ENCODE measurements around the gene B3GAT3. TPM values are rescaled to one million over a fixed set of nuclear protein-coding genes. Genes with fewer than 3 reads are reported as not detected.
A peak's percentile ranks its signal among the peaks of the same experiment; 100 is the strongest.

The B3GAT3 gene
- polyA plus RNA-seq, 4 donors = 16.3 to 39.3 (median 30.1) TPM

DNA sequence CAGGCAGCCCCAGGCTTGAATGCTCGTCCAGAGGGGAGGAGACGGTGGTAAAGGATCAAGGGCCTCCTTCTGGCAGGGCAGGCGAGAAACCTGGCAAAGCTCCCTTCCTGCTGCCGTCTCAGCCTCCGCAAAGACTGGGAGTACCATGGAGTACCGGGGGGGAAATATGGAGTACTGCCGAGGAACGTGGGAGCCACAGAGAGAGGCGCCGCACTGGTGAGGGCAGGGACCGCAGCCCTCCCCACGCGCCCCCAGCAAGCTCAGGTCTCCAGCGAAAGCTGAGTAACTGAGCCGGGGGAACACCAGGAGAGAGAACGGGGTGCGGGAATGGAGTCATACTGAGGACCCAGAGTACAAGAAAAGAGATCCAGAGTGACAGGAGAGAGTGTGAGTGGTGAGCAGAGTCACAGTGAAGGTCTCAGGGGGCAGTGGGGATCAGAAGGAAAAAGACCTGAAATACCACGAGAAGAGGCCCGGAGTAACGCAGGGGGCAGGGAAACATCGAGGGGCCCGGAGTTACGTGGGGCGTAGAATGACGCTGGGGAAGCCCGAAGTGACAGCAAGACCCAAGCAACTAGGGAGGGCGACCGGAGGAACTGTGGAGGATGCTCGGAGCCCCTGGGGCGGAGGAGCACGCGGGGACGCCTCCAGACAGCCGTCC is 10.0 kb downstream of the B3GAT3 start:
- 0 to 1% (median 0%) methylated on average over 33 to 34 of the region's 34 CpGs for WGBS, 3 donors
- H3K36me3 ChIP-seq (ENCODE audit: control insufficient read depth in 3 of 3, insufficient read depth in 2 of 3, low read depth in 1 of 3, low read length in 3 of 3) = peaks cover 0 to 62% (median 5%) of the 10 kb centered on the region in 3 donors
- H3K4me1 ChIP-seq (ENCODE audit: control insufficient read depth in 3 of 3, insufficient read depth in 2 of 3, low read depth in 1 of 3, low read length in 2 of 3) = peaks cover 0 to 35% (median 8%) of the 10 kb centered on the region in 3 donors
- peak overlapping the region; percentile 61 to 78 (median 62) for H3K4me3 ChIP-seq (ENCODE audit: low read depth in 1 of 3, low read length in 3 of 3)
- DNase-seq = peak; percentile 39 to 66
- H3K27ac ChIP-seq (ENCODE audit: low read depth in 1 of 3, low read length in 2 of 3) = peak overlapping the region; percentile 47 to 74 (median 74)
- no peak for FAIRE-seq
- no peaks in the 10 kb centered on the region for H3K27me3 ChIP-seq (ENCODE audit: control insufficient read depth in 3 of 3, insufficient read depth in 3 of 3, low read length in 3 of 3)
- H3K9me3 ChIP-seq (ENCODE audit: control insufficient read depth in 2 of 2, insufficient read depth in 1 of 2, low read depth in 1 of 2, low read length in 1 of 2) = no peaks in the 10 kb centered on the region

GRCh38 chr11:62610814-62611704 is 10.7 kb downstream of the B3GAT3 start:
- Histone ChIP-seq H3K36me3 (ENCODE audit: control insufficient read depth in 3 of 3, insufficient read depth in 2 of 3, low read depth in 1 of 3, low read length in 3 of 3) (peaks cover 0 to 59% (median 5%) of the 10 kb centered on the region in 3 donors), H3K4me1 (ENCODE audit: control insufficient read depth in 3 of 3, insufficient read depth in 2 of 3, low read depth in 1 of 3, low read length in 2 of 3) (peaks cover 0 to 35% (median 8%) of the 10 kb centered on the region in 3 donors), H3K9me3 (ENCODE audit: control insufficient read depth in 2 of 2, insufficient read depth in 1 of 2, low read depth in 1 of 2, low read length in 1 of 2) (no peaks in the 10 kb centered on the region), H3K27me3 (ENCODE audit: control insufficient read depth in 3 of 3, insufficient read depth in 3 of 3, low read length in 3 of 3) (no peaks in the 10 kb centered on the region), H3K4me3 (ENCODE audit: low read depth in 1 of 3, low read length in 3 of 3) (peak overlapping the region; percentile 61 to 78 (median 62)), H3K27ac (ENCODE audit: low read depth in 1 of 3, low read length in 2 of 3) (peak overlapping the region in 2 of 3 donors; percentile 74)
- DNase-seq (no peak), FAIRE-seq (no peak)
- 70 to 72% (median 72%) methylated on average over 28 of the region's 28 CpGs for WGBS, 3 donors

- peaks cover 0 to 35% (median 8%) of the 10 kb centered on the region in 3 donors for H3K4me1 ChIP-seq (ENCODE audit: control insufficient read depth in 3 of 3, insufficient read depth in 2 of 3, low read depth in 1 of 3, low read length in 2 of 3)
- no peaks in the 10 kb centered on the region for H3K27me3 ChIP-seq (ENCODE audit: control insufficient read depth in 3 of 3, insufficient read depth in 3 of 3, low read length in 3 of 3)
- H3K9me3 ChIP-seq (ENCODE audit: control insufficient read depth in 2 of 2, insufficient read depth in 1 of 2, low read depth in 1 of 2, low read length in 1 of 2) = no peaks in the 10 kb centered on the region
- H3K36me3 ChIP-seq (ENCODE audit: control insufficient read depth in 3 of 3, insufficient read depth in 2 of 3, low read depth in 1 of 3, low read length in 3 of 3) = peaks cover 1 to 60% (median 5%) of the 10 kb centered on the region in 3 donors
- 89 to 92% (median 90%) methylated on average over 6 of the region's 6 CpGs for WGBS, 3 donors
- DNase-seq (no peak), FAIRE-seq (no peak)
- no peak overlapping the region for H3K27ac ChIP-seq (ENCODE audit: low read depth in 1 of 3, low read length in 2 of 3)
- H3K4me3 ChIP-seq (ENCODE audit: low read depth in 1 of 3, low read length in 3 of 3) = no peak overlapping the region
Observed at GRCh38 chr11:62610403-62610802, 11.4 kb downstream of the B3GAT3 start.

GRCh38 chr11:62608776-62609175 is 13.0 kb downstream of the B3GAT3 start:
- H3K4me3 ChIP-seq (ENCODE audit: low read depth in 1 of 3, low read length in 3 of 3) = no peak overlapping the region
- H3K9me3 ChIP-seq (ENCODE audit: control insufficient read depth in 2 of 2, insufficient read depth in 1 of 2, low read depth in 1 of 2, low read length in 1 of 2) = no peaks in the 10 kb centered on the region
- H3K27ac ChIP-seq (ENCODE audit: low read depth in 1 of 3, low read length in 2 of 3) = no peak overlapping the region
- DNase-seq = no peak
- WGBS, 3 donors = 91 to 97% (median 95%) methylated on average over 12 of the region's 12 CpGs
- H3K4me1 ChIP-seq (ENCODE audit: control insufficient read depth in 3 of 3, insufficient read depth in 2 of 3, low read depth in 1 of 3, low read length in 2 of 3) = peaks cover 0 to 21% (median 8%) of the 10 kb centered on the region in 3 donors
- H3K27me3 ChIP-seq (ENCODE audit: control insufficient read depth in 3 of 3, insufficient read depth in 3 of 3, low read length in 3 of 3) = no peaks in the 10 kb centered on the region
- H3K36me3 ChIP-seq (ENCODE audit: control insufficient read depth in 3 of 3, insufficient read depth in 2 of 3, low read depth in 1 of 3, low read length in 3 of 3) = peaks cover 1 to 63% (median 5%) of the 10 kb centered on the region in 3 donors
- no peak for FAIRE-seq

GRCh38 chr11:62607714-62608113 is 14.1 kb downstream of the B3GAT3 start:
- peaks cover 0 to 13% (median 6%) of the 10 kb centered on the region in 3 donors for H3K4me1 ChIP-seq (ENCODE audit: control insufficient read depth in 3 of 3, insufficient read depth in 2 of 3, low read depth in 1 of 3, low read length in 2 of 3)
- no peaks in the 10 kb centered on the region for H3K9me3 ChIP-seq (ENCODE audit: control insufficient read depth in 2 of 2, insufficient read depth in 1 of 2, low read depth in 1 of 2, low read length in 1 of 2)
- H3K4me3 ChIP-seq (ENCODE audit: low read depth in 1 of 3, low read length in 3 of 3) = no peak overlapping the region
- H3K27me3 ChIP-seq (ENCODE audit: control insufficient read depth in 3 of 3, insufficient read depth in 3 of 3, low read length in 3 of 3) = peaks cover 0 to 6% (median 0%) of the 10 kb centered on the region in 3 donors
- FAIRE-seq (no peak), DNase-seq (no peak)
- 76 to 87% (median 83%) methylated on average over 4 of the region's 4 CpGs for WGBS, 3 donors
- H3K36me3 ChIP-seq (ENCODE audit: control insufficient read depth in 3 of 3, insufficient read depth in 2 of 3, low read depth in 1 of 3, low read length in 3 of 3) = peaks cover 1 to 67% (median 5%) of the 10 kb centered on the region in 3 donors
- no peak overlapping the region for H3K27ac ChIP-seq (ENCODE audit: low read depth in 1 of 3, low read length in 2 of 3)

GRCh38 chr11:62605902-62606301 is 15.9 kb downstream of the B3GAT3 start:
- Histone ChIP-seq H3K4me1 (ENCODE audit: control insufficient read depth in 3 of 3, insufficient read depth in 2 of 3, low read depth in 1 of 3, low read length in 2 of 3) (peaks cover 0 to 11% (median under 1%) of the 10 kb centered on the region in 3 donors), H3K4me3 (ENCODE audit: low read depth in 1 of 3, low read length in 3 of 3) (no peak overlapping the region), H3K27me3 (ENCODE audit: control insufficient read depth in 3 of 3, insufficient read depth in 3 of 3, low read length in 3 of 3) (peaks cover 0 to 8% (median 0%) of the 10 kb centered on the region in 3 donors), H3K27ac (ENCODE audit: low read depth in 1 of 3, low read length in 2 of 3) (no peak overlapping the region), H3K36me3 (ENCODE audit: control insufficient read depth in 3 of 3, insufficient read depth in 2 of 3, low read depth in 1 of 3, low read length in 3 of 3) (peaks cover 1 to 65% (median 5%) of the 10 kb centered on the region in 3 donors), H3K9me3 (ENCODE audit: control insufficient read depth in 2 of 2, insufficient read depth in 1 of 2, low read depth in 1 of 2, low read length in 1 of 2) (no peaks in the 10 kb centered on the region)
- DNase-seq (no peak), FAIRE-seq (no peak)
- WGBS, 3 donors = 97 to 99% (median 97%) methylated on average over 14 to 15 of the region's 15 CpGs

DNA sequence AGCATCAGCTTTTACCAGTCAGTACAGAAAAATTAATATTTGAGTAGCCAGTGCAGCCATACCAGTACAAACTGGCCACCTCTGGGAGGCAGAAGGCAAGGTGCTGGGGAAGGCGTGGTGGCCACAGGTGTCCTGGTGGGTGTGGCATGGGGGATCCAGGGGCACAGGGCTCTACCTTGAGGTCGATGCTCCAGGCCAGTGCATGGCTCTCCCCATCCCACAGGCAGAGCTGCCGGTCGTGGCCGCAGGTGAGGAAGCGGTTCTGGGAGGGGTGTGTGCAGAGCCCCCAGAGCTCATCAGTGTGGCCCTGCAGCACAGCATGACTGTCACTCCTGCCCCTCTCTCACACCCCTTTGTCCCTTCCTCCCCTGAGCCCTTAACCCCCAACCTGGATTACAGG is 16.3 kb downstream of the B3GAT3 start:
- Histone ChIP-seq H3K9me3 (ENCODE audit: control insufficient read depth in 2 of 2, insufficient read depth in 1 of 2, low read depth in 1 of 2, low read length in 1 of 2) (no peaks in the 10 kb centered on the region), H3K27me3 (ENCODE audit: control insufficient read depth in 3 of 3, insufficient read depth in 3 of 3, low read length in 3 of 3) (peaks cover 0 to 8% (median 0%) of the 10 kb centered on the region in 3 donors), H3K36me3 (ENCODE audit: control insufficient read depth in 3 of 3, insufficient read depth in 2 of 3, low read depth in 1 of 3, low read length in 3 of 3) (peaks cover 1 to 61% (median 5%) of the 10 kb centered on the region in 3 donors), H3K4me3 (ENCODE audit: low read depth in 1 of 3, low read length in 3 of 3) (no peak overlapping the region), H3K27ac (ENCODE audit: low read depth in 1 of 3, low read length in 2 of 3) (no peak overlapping the region), H3K4me1 (ENCODE audit: control insufficient read depth in 3 of 3, insufficient read depth in 2 of 3, low read depth in 1 of 3, low read length in 2 of 3) (peaks cover 0 to 12% (median 0%) of the 10 kb centered on the region in 3 donors)
- 86 to 97% (median 92%) methylated on average over 5 to 6 of the region's 6 CpGs for WGBS, 3 donors
- no peak for FAIRE-seq
- DNase-seq = no peak

GRCh38 chr11:62604460-62605120 is 17.2 kb downstream of the B3GAT3 start:
- FAIRE-seq = no peak
- Histone ChIP-seq H3K27me3 (ENCODE audit: control insufficient read depth in 3 of 3, insufficient read depth in 3 of 3, low read length in 3 of 3) (peaks cover 0 to 8% (median 0%) of the 10 kb centered on the region in 3 donors), H3K9me3 (ENCODE audit: control insufficient read depth in 2 of 2, insufficient read depth in 1 of 2, low read depth in 1 of 2, low read length in 1 of 2) (no peaks in the 10 kb centered on the region), H3K27ac (ENCODE audit: low read depth in 1 of 3, low read length in 2 of 3) (no peak overlapping the region), H3K36me3 (ENCODE audit: control insufficient read depth in 3 of 3, insufficient read depth in 2 of 3, low read depth in 1 of 3, low read length in 3 of 3) (peaks cover 1 to 55% (median 5%) of the 10 kb centered on the region in 3 donors), H3K4me3 (ENCODE audit: low read depth in 1 of 3, low read length in 3 of 3) (no peak overlapping the region), H3K4me1 (ENCODE audit: control insufficient read depth in 3 of 3, insufficient read depth in 2 of 3, low read depth in 1 of 3, low read length in 2 of 3) (peaks cover 5 to 21% (median 5%) of the 10 kb centered on the region in 3 donors)
- peak in 1 of 2 donors; percentile 35 for DNase-seq
- WGBS, 3 donors = 79 to 82% (median 80%) methylated on average over 13 of the region's 13 CpGs

All from small intestine (tissue), 7 donors.